ENCODE results near the gene AKR1E2.

AKR1E2 gene

GRCh38 chr10:4835494-4835918 is 9.5 kb downstream of the AKR1E2 start:
- no peak for TF ChIP-seq ZFX (IDR thresholded peaks at IDR 0.05)
- no peak for TF ChIP-seq CTCF (conservative IDR thresholded peaks at IDR 0.05)

GRCh38 chr10:4836416-4836969 is 10.5 kb downstream of the AKR1E2 start:
- TF ChIP-seq CTCF (conservative IDR thresholded peaks at IDR 0.05): no peak
- TF ChIP-seq ZFX (IDR thresholded peaks at IDR 0.05): no peak
- H3K27ac ChIP-seq: no peak overlapping the region

More at GRCh38 chr10:4835494-4835918, 9.5 kb downstream of the AKR1E2 start:
- H3K27ac ChIP-seq: no peak overlapping the region

- TF ChIP-seq ZFX (IDR thresholded peaks at IDR 0.05): no peak
- no peak for TF ChIP-seq CTCF (conservative IDR thresholded peaks at IDR 0.05)
- no peak overlapping the region for H3K27ac ChIP-seq
Observed at GRCh38 chr10:4837551-4837950, 11.5 kb downstream of the AKR1E2 start.

- H3K27ac ChIP-seq: no peak overlapping the region
Observed at GRCh38 chr10:4838743-4839142, 12.7 kb downstream of the AKR1E2 start.

GRCh38 chr10:4839353-4839752 is 13.3 kb downstream of the AKR1E2 start:
- no peak overlapping the region for H3K27ac ChIP-seq
- TF ChIP-seq CTCF (conservative IDR thresholded peaks at IDR 0.05) (no peak), ZFX (IDR thresholded peaks at IDR 0.05) (no peak)

More at GRCh38 chr10:4838743-4839142, 12.7 kb downstream of the AKR1E2 start:
- TF ChIP-seq ZFX (IDR thresholded peaks at IDR 0.05) (no peak), CTCF (conservative IDR thresholded peaks at IDR 0.05) (no peak)

- H3K27ac ChIP-seq: no peak overlapping the region
- TF ChIP-seq CTCF (conservative IDR thresholded peaks at IDR 0.05): no peak
- no peak for TF ChIP-seq ZFX (IDR thresholded peaks at IDR 0.05)
Observed at GRCh38 chr10:4840151-4840550, 14.1 kb downstream of the AKR1E2 start.

GRCh38 chr10:4843525-4844180 is 17.6 kb downstream of the AKR1E2 start:
- no peak overlapping the region for H3K27ac ChIP-seq
- no peak for TF ChIP-seq ZFX (IDR thresholded peaks at IDR 0.05)
- no peak for TF ChIP-seq CTCF (conservative IDR thresholded peaks at IDR 0.05)

All from C4-2B (cell line).